Small intestine (tissue), 7 donors: Measurements from ENCODE around the gene ZNF688. TPM values are rescaled to one million over a fixed set of nuclear protein-coding genes. Genes with fewer than 3 reads are reported as not detected.
"Not testable (repeated sequence)": the region's sequence is repeated elsewhere in the genome, so short reads cannot be mapped to it uniquely, and the experiment has no call there.

Experiments
- DNase-seq, 2 donors: peaks; one replicate each; pipeline versions ENCODE4 v3.0.0 to v3.0.0-alpha.2; 2013
- FAIRE-seq: peaks from 2 replicates; lab custom pipeline; 2012; peaks lifted over from hg19 to GRCh38; lab: Jason Lieb, UNC
- H3K27ac ChIP-seq, 3 donors: one replicate each; pipeline ENCODE4 v1.5.1; 2013; ENCODE audit warnings: low read length in 2 of 3, mild to moderate bottlenecking in 2 of 3, control low read depth in 1 of 3, inconsistent platforms in 1 of 3, low read depth in 1 of 3, moderate library complexity in 1 of 3
- H3K27me3 ChIP-seq, 3 donors: one replicate each; pipeline ENCODE4 v1.6.1; 2013; ENCODE audit warnings: low read length in 3 of 3, inconsistent platforms in 1 of 3; ENCODE audit not compliant: control insufficient read depth in 3 of 3, insufficient read depth in 3 of 3
- H3K36me3 ChIP-seq, 3 donors: one replicate each; pipeline ENCODE4 v1.6.1; 2013; ENCODE audit warnings: low read length in 3 of 3, inconsistent platforms in 1 of 3, low read depth in 1 of 3, mild to moderate bottlenecking in 1 of 3, moderate library complexity in 1 of 3; ENCODE audit not compliant: control insufficient read depth in 3 of 3, insufficient read depth in 2 of 3
- H3K4me1 ChIP-seq, 3 donors: one replicate each; pipeline ENCODE4 v1.6.1; 2013; ENCODE audit warnings: low read length in 2 of 3, inconsistent platforms in 1 of 3, low read depth in 1 of 3, mild to moderate bottlenecking in 1 of 3, moderate library complexity in 1 of 3; ENCODE audit not compliant: control insufficient read depth in 3 of 3, insufficient read depth in 2 of 3
- H3K4me3 ChIP-seq, 3 donors: one replicate each; pipeline ENCODE4 v1.5.1; 2013; ENCODE audit warnings: low read length in 3 of 3, control low read depth in 1 of 3, inconsistent platforms in 1 of 3, low read depth in 1 of 3, mild to moderate bottlenecking in 1 of 3, moderate library complexity in 1 of 3
- H3K9me3 ChIP-seq, 2 donors: one replicate each; pipeline ENCODE4 v1.6.1; 2013; ENCODE audit warnings: low read depth in 1 of 2, low read length in 1 of 2; ENCODE audit not compliant: control insufficient read depth in 2 of 2, insufficient read depth in 1 of 2
- WGBS, 3 donors: extraction: QIAGEN DNeasy Blood & Tissue Kit; methylation state at CpG; one replicate each; pipeline ENCODE4 v1.1.7; 2013; 5-methylcytosine and 5-hydroxymethylcytosine counted together
- polyA plus RNA-seq, 4 donors: library from polyadenylated mRNA; stranded (reverse) in 3 of 4; unstranded in 1 of 4; fragments of 200-250 nt in 3 of 4; fragments of 120-200 nt in 1 of 4; gene quantifications; one replicate each; pipeline versions ENCODE4 v1.2.1 to v1.2.3, GENCODE V29; 2013
- donor health status: healthy with polysubstance abuse.
- donor health status: control.
- donor health status: control.
- donor health status: Bipolar disorder and iron deficiency.
- donor health status: healthy.

Gene ZNF688
- polyA plus RNA-seq, 4 donors, result 14.9 to 46.7 (median 24.4) TPM

DNA sequence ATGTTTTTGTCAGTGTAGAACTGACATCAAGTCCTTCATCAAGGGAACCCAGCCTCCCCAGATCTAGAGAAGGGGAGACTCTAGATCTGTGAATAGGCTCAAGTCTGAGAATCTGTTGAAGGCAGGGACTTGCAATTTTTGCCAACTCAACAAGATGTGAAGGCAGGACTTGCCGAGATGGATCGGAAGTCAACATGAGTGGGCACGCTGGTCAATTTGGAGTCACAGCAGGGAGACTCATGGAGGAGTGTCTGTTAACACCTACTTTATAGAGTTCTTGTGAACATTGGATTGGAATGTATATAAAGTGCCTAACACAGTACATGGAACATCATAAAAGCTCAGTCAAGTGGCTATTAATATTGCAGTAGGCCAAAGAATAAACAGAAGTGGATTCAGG lies 28.7 kb upstream of the ZNF688 start:
- whole genome bisulfite sequencing, 3 donors, result 96 to 99% (median 96%) methylated on average over 3 of the region's 3 CpGs
- Histone ChIP-seq H3K9me3 (peaks cover 0 to 6% of the 10 kb centered on the region in 2 donors), H3K27ac (no peak overlapping the region), H3K4me3 (no peak overlapping the region), H3K4me1 (peaks cover 0 to 11% (median 4%) of the 10 kb centered on the region in 3 donors), H3K36me3 (peaks cover 3 to 23% (median 7%) of the 10 kb centered on the region in 3 donors), H3K27me3 (no peaks in the 10 kb centered on the region)
- DNase-seq (no peak), FAIRE-seq (no peak)

- FAIRE-seq, result no peak
- peaks cover 0 to 2% of the 10 kb centered on the region in 2 donors for H3K9me3 ChIP-seq
- no peak overlapping the region for H3K27ac ChIP-seq
- H3K4me3 ChIP-seq, result no peak overlapping the region
- WGBS, 3 donors, result 93 to 98% (median 93%) methylated on average over 4 of the region's 4 CpGs
- H3K27me3 ChIP-seq, result no peaks in the 10 kb centered on the region
- peaks cover 0 to 11% (median 0%) of the 10 kb centered on the region in 3 donors for H3K36me3 ChIP-seq
- no peak for DNase-seq
- peaks cover 0 to 4% (median 0%) of the 10 kb centered on the region in 3 donors for H3K4me1 ChIP-seq
These were observed 21.4 kb upstream of the ZNF688 start for GRCh38 chr16:30592871-30593270.

- H3K4me1 ChIP-seq, DNase-seq, H3K9me3 ChIP-seq, H3K4me3 ChIP-seq, FAIRE-seq, H3K27me3 ChIP-seq: not testable (repeated sequence)
- H3K36me3 ChIP-seq, result peaks cover 0 to 17% (median 0%) of the 10 kb centered on the region in 3 donors
- peak overlapping the region in 2 of 3 donors; percentile 69 to 79 for H3K27ac ChIP-seq
- 93 to 95% (median 95%) methylated on average over 9 of the region's 9 CpGs for WGBS, 3 donors
These were observed 19.4 kb upstream of the ZNF688 start for GRCh38 chr16:30590869-30591268.

DNA sequence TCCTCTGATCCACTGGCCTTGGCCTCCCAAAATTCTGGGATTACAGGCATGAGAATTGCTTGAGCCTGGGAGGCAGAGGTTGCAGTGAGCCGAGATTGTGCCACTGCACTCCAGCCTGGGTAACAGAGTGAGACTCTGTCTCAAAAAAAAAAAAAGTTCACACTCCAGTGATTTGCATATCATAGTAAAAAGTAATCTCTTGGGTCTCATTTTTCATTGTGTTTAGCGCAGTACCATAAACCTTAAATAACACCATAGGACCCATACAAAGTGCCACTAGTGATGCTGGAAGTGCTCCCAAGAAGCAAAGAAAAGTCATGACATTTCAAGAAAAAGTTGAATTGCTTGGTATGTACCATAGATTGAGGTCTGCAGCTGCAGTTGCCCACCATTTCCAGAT lies 18.1 kb upstream of the ZNF688 start:
- not testable (repeated sequence) for H3K27me3 ChIP-seq, H3K9me3 ChIP-seq, FAIRE-seq, H3K4me1 ChIP-seq, H3K4me3 ChIP-seq, DNase-seq
- peaks cover 0 to 17% (median 0%) of the 10 kb centered on the region in 3 donors for H3K36me3 ChIP-seq
- 74 to 94% (median 84%) methylated on average over 2 of the region's 2 CpGs for WGBS, 3 donors
- H3K27ac ChIP-seq, result peak overlapping the region in 1 of 3 donors; percentile 69

DNA sequence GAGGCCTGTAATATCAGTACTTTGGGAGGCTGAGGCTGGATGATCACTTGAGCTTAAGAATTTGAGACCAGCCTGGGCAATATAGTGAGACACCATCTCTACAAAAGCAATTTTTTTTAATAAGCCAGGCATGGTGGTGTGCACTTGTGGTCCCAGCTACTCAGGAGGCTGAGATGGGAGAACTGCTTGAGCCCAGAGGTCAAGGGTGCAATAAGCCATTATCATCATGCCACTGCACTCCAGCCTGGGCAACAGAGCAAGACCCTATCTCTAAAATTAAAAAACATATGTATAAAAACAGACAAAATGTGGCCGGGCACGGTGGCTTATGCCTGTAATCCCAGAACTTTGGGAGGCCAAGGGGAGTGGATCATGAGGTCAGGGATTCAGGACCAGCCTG lies 17.1 kb upstream of the ZNF688 start:
- H3K36me3 ChIP-seq, result peaks cover 0 to 18% (median 0%) of the 10 kb centered on the region in 3 donors
- 93 to 100% (median 100%) methylated on average over 2 of the region's 2 CpGs for WGBS, 3 donors
- H3K27me3 ChIP-seq, result no peaks in the 10 kb centered on the region
- no peak overlapping the region for H3K27ac ChIP-seq
- H3K4me3 ChIP-seq, result no peak overlapping the region
- H3K9me3 ChIP-seq, result no peaks in the 10 kb centered on the region
- peaks cover 0 to 4% (median 0%) of the 10 kb centered on the region in 3 donors for H3K4me1 ChIP-seq
- FAIRE-seq, result no peak
- DNase-seq, result no peak

- FAIRE-seq (no peak), DNase-seq (peak; percentile 98 to 99)
- peaks cover 2 to 45% (median 2%) of the 10 kb centered on the region in 3 donors for H3K36me3 ChIP-seq
- peak within 1 kb of the TSS; percentile 63 to 73 (median 66) for H3K4me3 ChIP-seq
- H3K27me3 ChIP-seq, result no peaks in the 10 kb centered on the region
- 0 to 1% (median 1%) methylated on average over 42 to 50 of the region's 50 CpGs for WGBS, 3 donors
- peak within 1 kb of the TSS; percentile 84 to 90 (median 89) for H3K27ac ChIP-seq
- H3K4me1 ChIP-seq, result peaks cover 0 to 3% (median 0%) of the 10 kb centered on the region in 3 donors
- no peaks in the 10 kb centered on the region for H3K9me3 ChIP-seq
These were observed 14.1 kb upstream of the ZNF688 start, which contains the start of gene ZNF785 for GRCh38 chr16:30585400-30586191. TSS of gene ZNF785 (minus strand) at chr16:30585697. CDS start at chr16:30585611, 86 bp downstream.

DNA sequence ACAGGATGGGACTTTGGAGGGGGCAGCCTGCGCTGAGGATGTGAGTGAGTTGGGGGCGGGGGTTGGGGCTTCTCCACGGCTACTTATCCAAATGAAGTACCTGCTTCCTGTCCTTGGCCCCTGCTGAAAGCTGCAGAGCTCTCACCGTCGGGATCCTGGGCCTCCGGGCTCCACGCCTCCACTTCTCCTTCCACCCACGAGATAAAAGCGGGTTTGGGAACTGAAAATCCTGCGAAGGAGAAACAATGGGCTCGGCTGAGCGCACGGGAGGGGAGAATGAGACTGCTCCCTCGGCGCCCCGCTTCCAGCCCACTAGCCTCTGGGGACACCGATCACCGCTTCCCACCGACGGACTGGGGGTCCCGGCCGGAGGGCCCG lies 13.5 kb upstream of the ZNF688 start:
- peak in 1 of 2 donors; percentile 28 for DNase-seq
- no peak for FAIRE-seq
- WGBS, 3 donors, result 1 to 3% (median 2%) methylated on average over 19 to 23 of the region's 23 CpGs
- H3K27ac ChIP-seq, result peak overlapping the region; percentile 84 to 90 (median 89)
- peak overlapping the region; percentile 63 to 73 (median 66) for H3K4me3 ChIP-seq
- H3K27me3 ChIP-seq, result no peaks in the 10 kb centered on the region
- peaks cover 2 to 47% (median 2%) of the 10 kb centered on the region in 3 donors for H3K36me3 ChIP-seq
- H3K4me1 ChIP-seq, result no peaks in the 10 kb centered on the region
- H3K9me3 ChIP-seq, result no peaks in the 10 kb centered on the region

GRCh38 chr16:30582611-30583340 lies 11.3 kb upstream of the ZNF688 start:
- Histone ChIP-seq H3K27ac (no peak overlapping the region), H3K4me1 (no peaks in the 10 kb centered on the region), H3K9me3 (no peaks in the 10 kb centered on the region), H3K27me3 (no peaks in the 10 kb centered on the region), H3K36me3 (peaks cover 2 to 58% (median 4%) of the 10 kb centered on the region in 3 donors), H3K4me3 (no peak overlapping the region)
- FAIRE-seq (no peak), DNase-seq (no peak)
- 96 to 97% (median 96%) methylated on average over 45 to 48 of the region's 48 CpGs for WGBS, 3 donors
